Measurements from ENCODE around the gene CLEC3B. TPM values are rescaled to one million over a fixed set of nuclear protein-coding genes. Genes with fewer than 3 reads are reported as not detected.

CLEC3B gene
- total RNA-seq, 1 donor from 2014 or later = not detected

GRCh38 chr3:45016916-45017315 lies 9.2 kb upstream of the CLEC3B start:
- H3K4me1 Mint-ChIP-seq (ENCODE audit: low read depth, unreplicated experiment) = peaks cover 11% of the 10 kb centered on the region
- H3K27ac Mint-ChIP-seq (ENCODE audit: unreplicated experiment) = no peak overlapping the region
- DNase-seq = no peak
- H3K36me3 Mint-ChIP-seq (ENCODE audit: unreplicated experiment) = no peaks in the 10 kb centered on the region
- H3K4me3 Mint-ChIP-seq (ENCODE audit: unreplicated experiment) = no peak overlapping the region
- peaks cover 2% of the 10 kb centered on the region for H3K27me3 Mint-ChIP-seq (ENCODE audit: unreplicated experiment)
- H3K9me3 Mint-ChIP-seq (ENCODE audit: unreplicated experiment) = peaks cover 2% of the 10 kb centered on the region
- TF ChIP-seq, protein P1, sequence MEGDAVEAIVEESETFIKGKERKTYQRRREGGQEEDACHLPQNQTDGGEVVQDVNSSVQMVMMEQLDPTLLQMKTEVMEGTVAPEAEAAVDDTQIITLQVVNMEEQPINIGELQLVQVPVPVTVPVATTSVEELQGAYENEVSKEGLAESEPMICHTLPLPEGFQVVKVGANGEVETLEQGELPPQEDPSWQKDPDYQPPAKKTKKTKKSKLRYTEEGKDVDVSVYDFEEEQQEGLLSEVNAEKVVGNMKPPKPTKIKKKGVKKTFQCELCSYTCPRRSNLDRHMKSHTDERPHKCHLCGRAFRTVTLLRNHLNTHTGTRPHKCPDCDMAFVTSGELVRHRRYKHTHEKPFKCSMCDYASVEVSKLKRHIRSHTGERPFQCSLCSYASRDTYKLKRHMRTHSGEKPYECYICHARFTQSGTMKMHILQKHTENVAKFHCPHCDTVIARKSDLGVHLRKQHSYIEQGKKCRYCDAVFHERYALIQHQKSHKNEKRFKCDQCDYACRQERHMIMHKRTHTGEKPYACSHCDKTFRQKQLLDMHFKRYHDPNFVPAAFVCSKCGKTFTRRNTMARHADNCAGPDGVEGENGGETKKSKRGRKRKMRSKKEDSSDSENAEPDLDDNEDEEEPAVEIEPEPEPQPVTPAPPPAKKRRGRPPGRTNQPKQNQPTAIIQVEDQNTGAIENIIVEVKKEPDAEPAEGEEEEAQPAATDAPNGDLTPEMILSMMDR (IDR thresholded peaks at IDR 0.05; ENCODE audit: partially characterized antibody, unreplicated experiment) = no peak

- peaks cover 2% of the 10 kb centered on the region for H3K9me3 Mint-ChIP-seq (ENCODE audit: unreplicated experiment)
Measured at GRCh38 chr3:45017821-45018220, 8.3 kb upstream of the CLEC3B start.

GRCh38 chr3:45020534-45020933 lies 5.6 kb upstream of the CLEC3B start:
- H3K9me3 Mint-ChIP-seq (ENCODE audit: unreplicated experiment) = peaks cover 2% of the 10 kb centered on the region
- H3K27me3 Mint-ChIP-seq (ENCODE audit: unreplicated experiment) = peaks cover 2% of the 10 kb centered on the region
- no peak overlapping the region for H3K27ac Mint-ChIP-seq (ENCODE audit: unreplicated experiment)
- peaks cover 10% of the 10 kb centered on the region for H3K4me1 Mint-ChIP-seq (ENCODE audit: low read depth, unreplicated experiment)
- TF ChIP-seq, protein P1 (IDR thresholded peaks at IDR 0.05; ENCODE audit: partially characterized antibody, unreplicated experiment) = no peak
- no peak for DNase-seq
- no peaks in the 10 kb centered on the region for H3K36me3 Mint-ChIP-seq (ENCODE audit: unreplicated experiment)
- no peak overlapping the region for H3K4me3 Mint-ChIP-seq (ENCODE audit: unreplicated experiment)

More at GRCh38 chr3:45017821-45018220, 8.3 kb upstream of the CLEC3B start:
- no peak for DNase-seq
- H3K4me3 Mint-ChIP-seq (ENCODE audit: unreplicated experiment) = no peak overlapping the region
- H3K36me3 Mint-ChIP-seq (ENCODE audit: unreplicated experiment) = no peaks in the 10 kb centered on the region
- H3K4me1 Mint-ChIP-seq (ENCODE audit: low read depth, unreplicated experiment) = peaks cover 8% of the 10 kb centered on the region
- H3K27ac Mint-ChIP-seq (ENCODE audit: unreplicated experiment) = no peak overlapping the region
- peaks cover 2% of the 10 kb centered on the region for H3K27me3 Mint-ChIP-seq (ENCODE audit: unreplicated experiment)
- TF ChIP-seq, protein P1 (IDR thresholded peaks at IDR 0.05; ENCODE audit: partially characterized antibody, unreplicated experiment) = no peak

GRCh38 chr3:45021524-45022297 lies 4.4 kb upstream of the CLEC3B start:
- no peak overlapping the region for H3K4me3 Mint-ChIP-seq (ENCODE audit: unreplicated experiment)
- H3K36me3 Mint-ChIP-seq (ENCODE audit: unreplicated experiment) = no peaks in the 10 kb centered on the region
- TF ChIP-seq, protein P1 (IDR thresholded peaks at IDR 0.05; ENCODE audit: partially characterized antibody, unreplicated experiment) = no peak

GRCh38 chr3:45023675-45024074 lies 2.4 kb upstream of the CLEC3B start:
- peaks cover 2% of the 10 kb centered on the region for H3K9me3 Mint-ChIP-seq (ENCODE audit: unreplicated experiment)
- peaks cover 2% of the 10 kb centered on the region for H3K27me3 Mint-ChIP-seq (ENCODE audit: unreplicated experiment)
- no peak for DNase-seq
- H3K36me3 Mint-ChIP-seq (ENCODE audit: unreplicated experiment) = no peaks in the 10 kb centered on the region
- no peak overlapping the region for H3K4me3 Mint-ChIP-seq (ENCODE audit: unreplicated experiment)
- no peak overlapping the region for H3K27ac Mint-ChIP-seq (ENCODE audit: unreplicated experiment)
- peaks cover 15% of the 10 kb centered on the region for H3K4me1 Mint-ChIP-seq (ENCODE audit: low read depth, unreplicated experiment)
- TF ChIP-seq, protein P1 (IDR thresholded peaks at IDR 0.05; ENCODE audit: partially characterized antibody, unreplicated experiment) = no peak

More at GRCh38 chr3:45021524-45022297, 4.4 kb upstream of the CLEC3B start:
- Mint-ChIP-seq H3K9me3 (ENCODE audit: unreplicated experiment) (peaks cover 2% of the 10 kb centered on the region), H3K4me1 (ENCODE audit: low read depth, unreplicated experiment) (peaks cover 8% of the 10 kb centered on the region), H3K27ac (ENCODE audit: unreplicated experiment) (no peak overlapping the region), H3K27me3 (ENCODE audit: unreplicated experiment) (peaks cover 2% of the 10 kb centered on the region)
- no peak for DNase-seq

Data from glutamatergic neuron (in vitro differentiated cells).